Measurements from ENCODE around the gene GEMIN5.
A peak's percentile ranks its signal among the peaks of the same experiment; 100 is the strongest.

The GEMIN5 gene

DNA sequence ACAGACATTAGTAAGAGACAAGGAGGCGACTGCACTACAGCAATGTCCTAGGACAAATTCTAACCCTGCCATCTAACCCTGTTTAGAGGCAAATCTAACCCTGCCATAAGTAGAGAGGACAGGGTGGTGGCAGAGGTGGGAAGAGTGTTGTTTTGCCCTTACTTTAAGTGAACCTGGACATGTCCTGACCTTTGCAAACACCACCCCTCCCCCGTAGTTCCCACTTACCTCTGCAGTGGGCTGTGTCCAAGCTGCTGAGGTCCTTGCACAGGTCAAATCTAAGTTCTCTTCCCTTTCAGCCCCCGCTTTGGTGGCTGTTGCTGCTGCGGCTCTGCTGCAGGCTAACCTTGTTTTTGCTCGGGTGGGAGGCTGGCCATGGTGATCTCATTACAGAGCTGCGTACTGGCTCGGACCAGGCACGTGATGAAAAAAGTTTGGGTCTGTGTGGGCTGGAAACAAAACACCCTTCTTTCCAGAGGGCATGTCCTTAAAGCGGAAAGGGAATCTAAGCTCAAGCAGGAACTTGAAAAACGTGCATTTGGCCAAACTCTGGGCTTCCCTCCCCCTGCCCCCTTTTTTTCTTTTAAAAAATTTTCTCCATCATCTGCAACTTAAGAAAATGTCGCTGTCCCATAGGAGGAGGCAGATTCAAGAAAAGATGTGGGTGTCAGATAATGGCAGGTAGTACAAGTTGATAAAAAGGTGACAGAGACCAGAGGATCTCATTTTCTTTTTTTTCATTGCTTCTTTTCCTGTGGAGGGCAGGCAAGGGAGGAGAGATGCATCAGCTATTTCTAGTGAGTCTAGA is 87.6 kb downstream of the GEMIN5 start, which contains the start of gene FAXDC2:
Gene FAXDC2, minus strand, starts transcription at position 349 of the 808 bp plus-strand sequence. CDS start 12,425 bp downstream, outside the sequence.
- DNase-seq (ENCODE audit: low spot score): peak; percentile 58

DNA sequence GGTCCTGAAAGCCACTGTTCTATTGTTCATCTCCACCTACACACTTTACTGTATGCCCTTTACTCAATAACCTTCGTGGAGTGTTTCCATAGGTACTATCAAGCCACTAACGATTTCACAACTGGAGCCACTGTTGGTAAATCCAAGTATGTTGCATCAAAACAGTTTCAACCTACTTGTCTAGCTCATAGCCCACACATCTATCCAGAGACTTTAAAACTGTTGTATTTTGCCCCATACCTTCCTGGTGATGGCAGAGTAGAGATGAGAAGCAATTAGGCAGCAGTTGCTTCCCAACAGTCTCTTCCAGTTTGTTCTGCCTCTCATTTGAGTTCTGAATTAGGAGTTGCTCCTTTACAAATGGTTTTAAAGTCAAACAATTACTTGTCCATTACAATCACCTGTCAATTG is 88.2 kb downstream of the GEMIN5 start:
- peak; percentile 17 for DNase-seq (ENCODE audit: low spot score)

DNA sequence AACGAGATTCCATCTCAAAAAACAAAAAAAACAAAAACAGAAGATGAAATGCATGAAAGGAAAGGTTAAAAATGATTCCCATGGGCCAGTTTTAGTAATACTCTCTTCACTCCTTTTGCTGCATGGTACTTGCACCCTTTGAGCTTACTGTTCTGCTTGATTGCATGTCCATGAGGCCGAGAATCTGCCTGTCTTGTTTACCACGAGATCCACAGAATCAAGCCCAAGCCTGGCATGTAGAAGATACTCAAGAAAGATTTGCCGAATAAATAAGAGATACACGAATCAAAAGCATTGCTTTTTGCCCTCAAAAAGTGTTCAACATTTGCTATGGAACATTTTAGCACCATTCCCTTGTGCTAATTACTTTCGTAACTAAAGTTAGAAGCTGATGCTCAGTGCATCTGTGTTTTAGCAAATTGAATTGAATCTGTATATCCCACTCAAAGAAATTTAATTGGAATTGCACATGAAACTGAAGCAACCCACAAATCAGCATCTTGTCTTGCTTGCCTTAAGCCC is 88.7 kb downstream of the GEMIN5 start:
- DNase-seq (ENCODE audit: low spot score): no peak

DNA sequence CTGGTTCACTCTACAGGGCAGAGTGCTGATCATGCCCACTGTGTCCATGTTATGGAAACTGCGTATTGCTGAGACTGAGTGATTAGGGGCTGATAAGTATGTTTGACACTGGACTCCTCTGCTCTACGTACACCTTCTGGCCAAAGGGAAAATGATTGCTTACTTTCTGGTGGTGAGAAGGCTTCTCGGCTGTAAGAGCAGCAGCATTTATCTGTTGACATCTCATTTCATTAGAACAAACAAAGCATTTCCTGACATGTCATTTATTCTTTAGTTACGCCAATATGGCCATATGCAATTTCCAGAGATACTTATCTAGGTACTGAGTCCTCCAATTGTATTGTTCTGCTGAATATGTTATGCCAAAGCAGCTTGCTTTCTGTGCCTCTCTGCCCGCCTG is 93.2 kb downstream of the GEMIN5 start:
- DNase-seq (ENCODE audit: low spot score): no peak

DNA sequence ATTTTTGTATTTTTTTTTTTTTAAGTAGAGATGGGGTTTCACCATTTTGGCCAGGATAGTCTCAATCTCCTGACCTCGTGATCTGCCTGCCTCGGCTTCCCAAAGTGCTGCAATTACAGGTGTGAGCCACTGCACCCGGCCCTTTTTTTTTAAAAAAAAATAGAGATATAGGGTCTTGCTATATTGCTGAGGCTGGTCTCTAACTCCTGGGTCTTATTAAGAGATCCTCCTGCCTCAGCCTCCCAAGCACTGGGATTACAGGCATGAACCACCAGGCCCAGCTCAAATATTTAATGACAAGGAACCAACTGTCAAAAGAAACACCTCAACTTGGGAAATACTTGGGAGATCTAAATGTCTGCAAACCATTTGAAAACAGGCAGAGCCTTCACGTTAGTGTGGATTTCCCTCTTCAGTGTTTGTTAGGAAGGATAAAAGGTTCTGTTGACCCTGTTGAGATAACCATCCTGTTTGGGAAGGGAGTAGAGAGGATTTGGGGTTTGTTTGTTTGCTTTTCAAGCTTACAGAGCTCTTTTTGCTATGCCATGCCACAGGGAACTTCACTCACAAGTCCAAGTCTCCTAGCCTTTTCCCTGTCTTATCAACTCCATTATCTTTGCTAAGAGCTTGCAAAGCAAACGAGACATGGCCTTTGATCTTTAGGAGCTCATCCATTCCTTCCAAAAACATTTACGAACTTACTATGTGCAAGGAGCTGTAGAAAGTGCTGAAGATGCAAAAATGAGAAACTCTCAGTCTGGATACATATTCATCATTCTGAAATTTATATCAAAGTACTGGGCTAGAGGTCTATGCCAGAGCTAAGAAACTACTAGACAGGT is 95.1 kb downstream of the GEMIN5 start:
- no peak for DNase-seq (ENCODE audit: low spot score)

DNA sequence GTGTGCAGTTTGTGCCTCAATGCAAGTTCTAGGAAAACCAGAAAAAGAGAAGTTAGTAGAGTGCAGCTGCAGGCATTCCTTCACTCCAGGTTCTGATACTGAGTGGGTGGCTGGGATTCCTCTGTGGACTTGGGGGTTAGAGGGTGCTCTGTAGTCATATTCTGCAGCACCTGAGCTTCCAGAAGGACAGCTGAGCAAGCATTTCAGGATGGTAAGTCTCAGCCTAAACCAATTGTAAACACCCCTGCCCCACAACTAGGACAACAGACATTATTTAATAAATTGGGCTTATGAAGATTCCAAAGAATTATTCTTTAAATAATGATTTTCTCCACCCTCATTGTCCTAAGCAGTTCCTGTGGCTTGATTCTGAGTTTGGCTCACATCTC is 96.7 kb downstream of the GEMIN5 start:
- no peak for DNase-seq (ENCODE audit: low spot score)

DNA sequence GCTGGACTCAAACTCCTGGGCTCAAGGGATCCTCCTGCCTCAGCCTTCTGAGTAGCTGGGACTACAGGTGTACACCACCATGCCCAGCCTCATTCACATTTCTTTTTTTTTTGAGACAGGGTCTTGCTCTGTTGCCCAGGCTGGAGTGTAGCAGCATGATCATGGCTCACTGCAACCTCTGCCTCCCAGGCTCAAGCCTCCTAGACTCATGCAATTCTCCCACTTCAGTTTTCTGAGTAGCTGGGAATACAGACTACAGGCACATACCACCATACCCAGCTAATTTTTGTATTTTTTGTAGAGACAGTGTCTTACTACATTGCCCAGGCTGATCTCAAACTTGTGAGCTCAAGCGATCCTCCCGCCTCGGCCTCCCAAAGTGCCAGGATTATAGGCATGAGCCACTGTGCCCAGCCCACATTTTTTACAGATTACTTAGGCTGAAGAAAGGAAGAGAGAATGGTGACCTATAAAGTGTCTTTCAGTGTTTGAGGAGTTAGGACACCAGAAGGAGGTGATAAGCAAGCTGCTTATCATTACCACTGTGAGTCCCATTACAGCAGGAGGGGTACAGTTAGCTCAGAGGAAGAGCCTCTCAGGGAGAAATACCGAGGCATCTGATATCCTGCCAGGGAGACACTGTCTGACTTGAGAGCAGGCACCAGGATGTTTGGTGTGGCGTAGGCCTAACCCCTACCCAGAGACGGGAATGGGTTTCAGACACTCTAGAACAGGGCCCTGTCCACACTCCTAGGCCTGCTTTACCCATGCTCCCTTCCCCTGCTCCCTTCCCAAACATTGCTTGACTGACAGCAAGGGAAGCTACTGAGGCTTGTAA is 97.4 kb downstream of the GEMIN5 start:
- DNase-seq (ENCODE audit: low spot score): no peak
